DND-41 (cell line): ENCODE measurements around the gene DNAH11.

Experiments
- EZH2 ChIP-seq: IDR thresholded peaks from 3 replicates; pipeline ENCODE4 v1.6.1; 2012; ENCODE audit warnings: borderline replicate concordance, low read depth, mild to moderate bottlenecking, moderate library complexity, low read length, inconsistent platforms; ENCODE audit not compliant: severe bottlenecking
- TF ChIP-seq, protein P1 (sequence below): IDR thresholded peaks from 2 replicates; pipeline ENCODE4 v1.5.1; 2012; ENCODE audit warnings: borderline replicate concordance, low read length, moderate library complexity, mild to moderate bottlenecking; ENCODE audit not compliant: poor library complexity, severe bottlenecking; ENCODE audit errors: extremely low read depth

GRCh38 chr7:21542891-21543527 lies at the start of gene DNAH11:
- TF ChIP-seq, protein P1, sequence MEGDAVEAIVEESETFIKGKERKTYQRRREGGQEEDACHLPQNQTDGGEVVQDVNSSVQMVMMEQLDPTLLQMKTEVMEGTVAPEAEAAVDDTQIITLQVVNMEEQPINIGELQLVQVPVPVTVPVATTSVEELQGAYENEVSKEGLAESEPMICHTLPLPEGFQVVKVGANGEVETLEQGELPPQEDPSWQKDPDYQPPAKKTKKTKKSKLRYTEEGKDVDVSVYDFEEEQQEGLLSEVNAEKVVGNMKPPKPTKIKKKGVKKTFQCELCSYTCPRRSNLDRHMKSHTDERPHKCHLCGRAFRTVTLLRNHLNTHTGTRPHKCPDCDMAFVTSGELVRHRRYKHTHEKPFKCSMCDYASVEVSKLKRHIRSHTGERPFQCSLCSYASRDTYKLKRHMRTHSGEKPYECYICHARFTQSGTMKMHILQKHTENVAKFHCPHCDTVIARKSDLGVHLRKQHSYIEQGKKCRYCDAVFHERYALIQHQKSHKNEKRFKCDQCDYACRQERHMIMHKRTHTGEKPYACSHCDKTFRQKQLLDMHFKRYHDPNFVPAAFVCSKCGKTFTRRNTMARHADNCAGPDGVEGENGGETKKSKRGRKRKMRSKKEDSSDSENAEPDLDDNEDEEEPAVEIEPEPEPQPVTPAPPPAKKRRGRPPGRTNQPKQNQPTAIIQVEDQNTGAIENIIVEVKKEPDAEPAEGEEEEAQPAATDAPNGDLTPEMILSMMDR, result no peak
- no peak for TF ChIP-seq EZH2
